MV-4-11 (cell line): Measurements from ENCODE around the gene TULP1.
"Not testable (repeated sequence)": the region's sequence is repeated elsewhere in the genome, so short reads cannot be mapped to it uniquely, and the experiment has no call there.

Source experiments
- DNase-seq: peaks from one replicate; lab custom pipeline; 2025; lab: John Stamatoyannopoulos, UW

TULP1 gene

DNA sequence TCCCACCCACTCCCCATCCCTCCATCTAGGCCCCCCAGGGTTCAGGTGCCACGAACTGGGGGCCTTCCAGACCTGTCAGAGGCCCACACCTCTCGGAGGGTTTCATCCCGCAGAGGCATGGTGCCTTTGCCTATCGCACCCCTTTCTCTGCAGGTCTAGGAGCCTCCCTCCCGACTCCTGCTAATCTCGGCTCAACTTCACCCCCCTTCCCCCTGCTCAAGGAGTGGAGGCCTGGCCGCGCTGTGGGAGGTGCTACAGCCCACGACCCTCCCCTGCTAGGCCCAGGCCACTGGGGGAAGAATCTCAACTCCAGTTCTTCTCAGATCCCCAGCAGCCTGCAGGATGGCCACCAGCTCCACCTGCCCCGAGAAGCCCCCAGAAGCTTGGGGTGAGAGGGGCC is at the start of gene TULP1:
TULP1 (minus strand) TSS at position 157 of the 400 bp plus-strand sequence; CDS start at position 119, 38 bp downstream.
- DNase-seq, result no peak

DNA sequence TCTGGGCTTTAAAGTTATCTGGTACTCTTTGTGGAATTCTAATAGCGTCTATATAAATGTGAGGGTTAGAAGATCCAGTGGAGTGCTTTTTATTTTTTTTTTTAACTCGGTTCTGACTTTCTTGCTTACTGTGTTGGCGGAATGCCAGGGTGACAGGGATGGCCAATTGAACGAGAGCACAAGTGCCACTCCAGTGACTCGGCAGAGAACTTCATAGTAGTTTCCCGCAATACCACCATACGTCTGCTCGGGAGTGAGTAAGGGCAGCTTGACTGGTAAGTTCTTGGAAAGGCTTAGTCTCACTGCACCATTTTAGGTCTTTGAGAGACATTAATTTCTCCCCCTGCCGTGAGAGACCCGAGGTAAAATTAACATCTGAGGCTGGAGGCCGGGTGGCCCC is 49.4 kb upstream of the TULP1 start:
- DNase-seq, result no peak

GRCh38 chr6:35561113-35561512 is 48.4 kb upstream of the TULP1 start:
- no peak for DNase-seq

DNA sequence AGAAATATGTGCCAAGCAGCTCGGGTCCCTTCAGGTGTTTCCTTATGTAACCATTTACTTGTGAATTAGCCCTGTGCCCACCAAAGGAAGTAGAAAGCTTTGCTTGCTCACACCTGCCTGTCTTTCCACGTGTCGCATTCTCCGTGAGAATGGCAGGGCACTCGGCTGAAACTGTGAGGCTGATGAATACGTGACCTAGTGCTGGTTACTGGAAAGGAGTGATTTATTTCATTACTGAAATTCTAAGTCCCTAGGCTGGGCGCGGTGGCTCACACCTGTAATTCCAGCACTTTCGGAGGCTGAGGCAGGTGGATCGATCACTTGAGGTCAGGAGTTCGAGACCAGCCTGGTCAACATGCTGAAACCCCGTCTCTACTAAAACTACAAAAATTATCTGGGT is 45.9 kb upstream of the TULP1 start:
- DNase-seq, result no peak

- DNase-seq, result peak; percentile 21
These were observed 44.5 kb upstream of the TULP1 start for GRCh38 chr6:35557239-35557638.

GRCh38 chr6:35554811-35555210 is 42.1 kb upstream of the TULP1 start:
- DNase-seq, result no peak

- no peak for DNase-seq
These were observed 40.6 kb upstream of the TULP1 start for GRCh38 chr6:35553315-35553714.

GRCh38 chr6:35552285-35552917 is 39.7 kb upstream of the TULP1 start:
- DNase-seq, result peak; percentile 51

DNA sequence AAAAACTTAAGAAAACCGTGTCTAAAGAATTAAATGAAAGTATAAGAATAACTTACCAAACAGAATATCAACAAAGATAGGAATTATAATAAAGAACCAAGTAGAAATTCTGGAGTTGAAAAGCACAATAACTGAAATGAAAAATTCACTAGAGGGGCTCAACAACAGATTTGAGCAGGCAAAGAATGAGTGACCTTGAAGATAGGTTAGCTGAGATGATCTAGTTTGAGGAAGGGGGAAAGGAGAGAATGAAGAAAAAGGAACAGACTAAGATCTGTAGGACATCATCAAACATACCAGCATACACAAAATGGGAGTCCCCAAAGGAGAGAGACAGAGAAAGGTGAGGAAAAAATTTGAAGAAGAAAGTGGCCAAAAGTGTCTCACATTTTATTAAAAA is 37.7 kb upstream of the TULP1 start:
- no peak for DNase-seq

- DNase-seq, result no peak
These were observed 35.0 kb upstream of the TULP1 start for GRCh38 chr6:35547676-35548075.

- no peak for DNase-seq
These were observed 32.2 kb upstream of the TULP1 start for GRCh38 chr6:35544769-35545361.

DNA sequence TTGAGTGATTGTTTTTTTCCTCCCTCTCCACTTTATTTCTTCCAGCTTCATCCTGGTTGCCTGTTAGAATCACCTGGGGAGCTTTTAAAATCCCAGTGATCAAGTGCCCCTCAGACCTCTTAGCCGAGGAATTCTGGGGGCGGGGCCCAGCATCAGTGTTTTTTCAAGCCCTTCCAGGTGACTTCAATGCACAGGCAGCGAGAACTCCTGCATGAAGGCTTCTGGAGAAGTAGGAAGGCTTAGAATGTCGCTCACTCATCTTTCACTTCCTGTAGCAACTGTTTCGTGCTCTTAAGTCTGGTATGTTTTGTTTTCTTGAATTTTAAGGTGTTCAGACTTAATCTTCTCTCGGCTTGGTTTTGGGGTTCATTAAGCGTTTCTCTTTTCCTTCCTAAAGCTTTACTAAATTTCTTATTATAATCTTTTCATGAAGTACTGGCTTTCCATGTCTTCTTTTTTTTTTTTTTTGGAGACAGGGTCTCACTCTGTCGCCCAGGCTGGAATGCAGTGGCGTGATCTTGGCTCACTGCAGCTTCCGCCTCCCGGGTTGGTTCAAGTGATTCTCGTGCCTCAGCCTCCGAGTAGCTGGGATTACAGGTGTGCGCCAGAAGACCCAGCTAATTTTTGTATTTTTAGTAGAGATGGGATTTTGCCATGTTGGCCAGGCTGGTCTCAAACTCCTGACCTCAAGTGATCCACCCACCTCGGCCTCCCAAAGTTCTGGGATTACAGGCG is 30.9 kb upstream of the TULP1 start:
- DNase-seq, result peak; percentile 44

GRCh38 chr6:35541836-35542235 is 29.1 kb upstream of the TULP1 start:
- DNase-seq, result no peak

- no peak for DNase-seq
These were observed 26.5 kb upstream of the TULP1 start for GRCh38 chr6:35539223-35539622.

DNA sequence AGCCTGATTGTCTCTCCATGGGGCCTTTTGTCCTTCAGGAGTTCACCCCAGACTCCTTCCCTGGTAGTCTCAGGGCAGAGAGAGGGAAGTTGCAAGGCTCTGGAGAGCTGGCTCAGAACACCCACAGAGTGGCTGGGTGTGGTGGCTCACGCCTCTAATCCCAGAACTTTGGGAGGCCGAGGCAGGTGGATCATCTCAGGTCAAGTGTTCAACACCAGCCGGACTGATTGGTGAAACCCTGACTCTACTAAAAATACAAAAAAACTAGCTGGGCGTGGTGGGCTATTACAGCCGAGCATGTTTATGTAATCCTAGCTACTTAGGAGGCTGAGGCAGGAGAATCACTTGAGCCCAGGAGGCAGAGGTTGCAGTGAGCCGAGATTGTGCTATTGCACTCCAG is 23.2 kb upstream of the TULP1 start:
- not testable (repeated sequence) for DNase-seq

DNA sequence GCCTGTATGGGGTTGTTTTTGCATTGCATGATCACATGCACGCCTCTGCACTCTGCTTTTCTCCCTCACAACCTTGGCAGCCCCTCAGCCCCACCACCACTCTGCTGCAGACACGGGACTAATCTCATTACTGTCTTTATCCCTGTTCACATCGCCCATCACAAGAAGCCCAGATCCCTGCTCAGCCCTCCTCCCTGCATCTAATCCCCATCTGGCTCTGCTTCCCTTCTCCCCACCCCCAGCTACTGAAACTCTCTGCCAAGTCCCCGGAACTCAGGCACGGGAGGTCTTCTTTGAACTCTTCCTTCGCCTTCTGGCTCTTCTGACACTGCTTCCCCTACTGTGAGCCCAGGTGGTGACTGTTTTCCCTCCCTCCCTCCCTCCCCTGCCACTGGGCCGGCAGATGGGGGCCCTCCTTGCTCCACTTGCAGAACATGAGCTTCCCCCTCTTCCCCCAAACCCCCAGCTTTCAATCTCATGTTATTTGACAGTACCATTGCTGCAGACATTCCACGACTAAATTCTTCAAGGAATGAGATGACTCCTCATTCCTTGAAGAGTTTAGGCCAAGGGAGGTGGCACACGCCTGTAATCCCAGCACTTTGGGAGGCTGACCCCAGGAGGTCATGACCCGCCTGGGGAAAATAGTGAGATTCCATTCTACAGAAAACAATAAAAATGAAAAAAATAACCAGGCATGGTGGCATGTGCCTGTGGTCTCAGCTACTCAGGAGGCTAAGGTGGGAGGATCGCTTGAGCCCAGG is 21.9 kb upstream of the TULP1 start:
- DNase-seq, result no peak

- peak; percentile 10 for DNase-seq
These were observed 21.3 kb upstream of the TULP1 start for GRCh38 chr6:35533981-35534380.

DNA sequence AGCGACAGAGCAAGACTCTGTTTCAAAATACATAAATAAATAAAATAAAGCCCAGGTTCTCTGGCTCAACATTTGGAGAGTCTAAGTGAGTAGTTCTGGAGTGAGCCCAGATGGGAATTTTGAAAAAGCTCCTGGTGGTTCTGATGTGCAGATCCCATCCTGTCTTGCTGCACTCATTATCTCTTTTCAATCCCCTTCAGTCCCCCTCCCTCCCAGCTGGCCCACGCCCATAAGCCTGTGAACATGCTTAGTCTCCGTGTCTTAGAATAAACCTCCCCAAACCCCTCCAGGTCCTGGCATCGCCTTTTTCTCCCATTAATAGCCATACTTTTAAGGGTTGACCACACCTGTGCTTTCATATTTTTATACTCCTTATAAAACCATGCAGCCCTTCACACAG is 19.4 kb upstream of the TULP1 start:
- no peak for DNase-seq

DNA sequence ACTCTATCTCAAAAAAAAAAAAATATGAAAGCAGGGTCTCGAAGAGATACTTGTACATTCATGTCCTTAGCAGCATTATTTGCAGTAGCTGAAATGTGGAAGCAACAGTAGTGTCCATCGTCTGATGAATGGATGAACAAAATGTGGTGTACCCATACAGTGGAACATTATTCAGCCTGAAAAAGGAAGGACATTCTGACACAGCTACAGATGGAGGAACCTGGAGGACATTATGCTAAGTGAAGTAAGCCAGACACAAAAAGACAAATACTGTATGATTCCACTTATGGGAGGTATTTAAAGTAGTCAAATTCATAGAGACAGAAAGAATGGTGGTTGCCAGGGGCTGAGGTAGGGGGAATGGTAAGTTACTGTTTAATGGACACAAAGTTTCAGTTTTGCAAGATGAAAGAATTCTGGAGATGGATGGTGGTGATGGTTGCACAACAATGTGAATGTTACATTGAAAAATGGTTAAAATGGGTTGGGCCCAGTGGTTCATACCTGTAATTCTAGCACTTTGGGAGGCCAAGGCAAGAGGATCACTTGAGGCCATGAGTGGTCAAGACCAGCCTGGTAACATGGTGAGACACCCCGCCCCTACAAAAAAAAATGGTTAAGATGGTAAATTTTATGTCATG is 11.8 kb upstream of the TULP1 start:
- no peak for DNase-seq

GRCh38 chr6:35522660-35523658 is 10.3 kb upstream of the TULP1 start:
- DNase-seq, result peak; percentile 58

DNA sequence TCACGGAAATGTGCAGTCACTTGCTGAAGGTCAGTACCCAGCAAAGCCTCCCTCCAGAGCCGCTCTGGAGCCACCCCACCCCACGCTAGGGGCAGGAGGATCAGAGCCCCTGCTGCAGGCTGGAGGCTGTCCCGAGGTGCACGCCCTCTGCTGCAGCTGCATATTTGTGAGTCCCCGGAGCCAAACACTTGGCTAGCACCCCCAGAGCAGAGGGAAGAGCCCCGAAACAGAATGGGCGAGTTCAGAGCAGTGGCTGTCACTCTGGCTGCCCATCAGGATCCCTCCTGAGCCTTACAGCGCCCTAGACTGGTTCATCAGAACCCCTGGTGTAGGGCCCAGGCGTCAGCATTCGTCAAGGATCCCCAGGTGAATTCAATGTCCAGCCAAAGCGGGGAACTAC is 9.5 kb upstream of the TULP1 start:
- no peak for DNase-seq
